Measurements from ENCODE around the gene CEBPA.
A peak's percentile ranks its signal among the peaks of the same experiment; 100 is the strongest.

CEBPA gene

DNA sequence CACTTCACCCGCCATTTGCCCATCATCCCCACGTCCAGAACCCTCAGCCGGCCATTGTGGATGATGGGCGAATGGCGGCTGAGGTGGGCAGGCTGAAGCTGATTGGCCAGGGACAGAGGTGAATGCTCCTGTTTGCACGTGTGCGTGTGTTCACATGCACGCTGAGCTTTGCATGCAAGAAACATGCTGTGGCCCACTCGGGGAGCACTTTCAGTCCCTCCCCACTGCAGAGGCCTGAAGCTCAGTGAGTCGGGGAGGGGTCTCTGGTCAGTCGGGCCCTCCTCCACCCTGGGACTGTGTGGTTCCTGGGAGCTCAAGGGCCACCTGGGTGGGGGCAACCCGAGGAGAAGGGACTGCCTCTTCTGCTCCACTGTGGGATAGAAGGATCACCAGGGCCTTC lies 24.9 kb downstream of the CEBPA start:
- Histone ChIP-seq H3K4me3 (replicated peaks; ENCODE audit: insufficient read depth, low read length) (no peak overlapping the region), H3K27ac (replicated peaks) (peak overlapping the region; percentile 81), H3K27me3 (ENCODE audit: insufficient read depth, poor library complexity, severe bottlenecking) (no peaks in the 10 kb centered on the region)
- TF ChIP-seq GABPA (IDR thresholded peaks at IDR 0.05; ENCODE audit: low read depth) = no peak
- TF ChIP-seq, protein P1, sequence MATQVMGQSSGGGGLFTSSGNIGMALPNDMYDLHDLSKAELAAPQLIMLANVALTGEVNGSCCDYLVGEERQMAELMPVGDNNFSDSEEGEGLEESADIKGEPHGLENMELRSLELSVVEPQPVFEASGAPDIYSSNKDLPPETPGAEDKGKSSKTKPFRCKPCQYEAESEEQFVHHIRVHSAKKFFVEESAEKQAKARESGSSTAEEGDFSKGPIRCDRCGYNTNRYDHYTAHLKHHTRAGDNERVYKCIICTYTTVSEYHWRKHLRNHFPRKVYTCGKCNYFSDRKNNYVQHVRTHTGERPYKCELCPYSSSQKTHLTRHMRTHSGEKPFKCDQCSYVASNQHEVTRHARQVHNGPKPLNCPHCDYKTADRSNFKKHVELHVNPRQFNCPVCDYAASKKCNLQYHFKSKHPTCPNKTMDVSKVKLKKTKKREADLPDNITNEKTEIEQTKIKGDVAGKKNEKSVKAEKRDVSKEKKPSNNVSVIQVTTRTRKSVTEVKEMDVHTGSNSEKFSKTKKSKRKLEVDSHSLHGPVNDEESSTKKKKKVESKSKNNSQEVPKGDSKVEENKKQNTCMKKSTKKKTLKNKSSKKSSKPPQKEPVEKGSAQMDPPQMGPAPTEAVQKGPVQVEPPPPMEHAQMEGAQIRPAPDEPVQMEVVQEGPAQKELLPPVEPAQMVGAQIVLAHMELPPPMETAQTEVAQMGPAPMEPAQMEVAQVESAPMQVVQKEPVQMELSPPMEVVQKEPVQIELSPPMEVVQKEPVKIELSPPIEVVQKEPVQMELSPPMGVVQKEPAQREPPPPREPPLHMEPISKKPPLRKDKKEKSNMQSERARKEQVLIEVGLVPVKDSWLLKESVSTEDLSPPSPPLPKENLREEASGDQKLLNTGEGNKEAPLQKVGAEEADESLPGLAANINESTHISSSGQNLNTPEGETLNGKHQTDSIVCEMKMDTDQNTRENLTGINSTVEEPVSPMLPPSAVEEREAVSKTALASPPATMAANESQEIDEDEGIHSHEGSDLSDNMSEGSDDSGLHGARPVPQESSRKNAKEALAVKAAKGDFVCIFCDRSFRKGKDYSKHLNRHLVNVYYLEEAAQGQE (IDR thresholded peaks at IDR 0.05; ENCODE audit: insufficient replicate concordance, low read depth) = no peak
- DNase-seq (ENCODE audit: low read depth in 1 of 2, low spot score in 1 of 2) = no peak

DNA sequence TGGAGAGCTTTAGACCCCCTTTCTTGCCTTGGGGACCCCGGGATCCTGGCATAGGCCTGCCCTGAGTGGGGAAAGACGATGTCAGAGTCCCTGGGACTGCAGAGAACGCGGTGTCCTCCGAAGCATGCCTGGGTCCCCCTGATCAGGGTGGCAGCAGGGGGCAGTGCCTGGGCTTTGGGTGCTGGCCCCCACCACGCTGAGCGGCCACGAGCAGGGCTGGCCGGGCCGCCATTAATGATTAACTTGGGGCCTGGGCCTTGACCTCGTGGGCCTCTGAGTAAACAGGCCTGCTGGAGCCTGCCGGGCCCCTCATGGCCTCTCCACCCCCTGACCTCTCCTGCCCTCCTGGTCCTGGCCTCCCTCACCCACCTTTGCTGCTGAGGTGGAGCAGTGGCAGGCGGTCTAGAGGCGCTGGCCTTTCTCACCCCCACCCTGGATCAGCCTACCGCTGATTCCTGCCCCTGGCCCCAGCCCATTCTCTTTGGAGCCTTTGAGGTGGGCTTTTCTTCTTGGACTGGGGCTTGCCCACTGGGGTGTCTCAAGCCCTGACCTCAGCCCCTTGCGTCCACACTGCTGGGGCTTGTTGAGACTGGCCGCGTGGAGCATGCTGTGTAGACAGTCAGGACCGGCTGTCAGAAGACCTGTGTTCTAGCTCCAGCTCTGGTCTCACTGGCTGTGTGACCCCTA lies 26.3 kb downstream of the CEBPA start:
- no peak for TF ChIP-seq GABPA (IDR thresholded peaks at IDR 0.05; ENCODE audit: low read depth)
- TF ChIP-seq, protein P1 (IDR thresholded peaks at IDR 0.05; ENCODE audit: insufficient replicate concordance, low read depth) = no peak
- TF ChIP-seq SPI1 (IDR thresholded peaks at IDR 0.05; ENCODE audit: borderline replicate concordance, low read depth) = no peak
- TF ChIP-seq, protein P2, sequence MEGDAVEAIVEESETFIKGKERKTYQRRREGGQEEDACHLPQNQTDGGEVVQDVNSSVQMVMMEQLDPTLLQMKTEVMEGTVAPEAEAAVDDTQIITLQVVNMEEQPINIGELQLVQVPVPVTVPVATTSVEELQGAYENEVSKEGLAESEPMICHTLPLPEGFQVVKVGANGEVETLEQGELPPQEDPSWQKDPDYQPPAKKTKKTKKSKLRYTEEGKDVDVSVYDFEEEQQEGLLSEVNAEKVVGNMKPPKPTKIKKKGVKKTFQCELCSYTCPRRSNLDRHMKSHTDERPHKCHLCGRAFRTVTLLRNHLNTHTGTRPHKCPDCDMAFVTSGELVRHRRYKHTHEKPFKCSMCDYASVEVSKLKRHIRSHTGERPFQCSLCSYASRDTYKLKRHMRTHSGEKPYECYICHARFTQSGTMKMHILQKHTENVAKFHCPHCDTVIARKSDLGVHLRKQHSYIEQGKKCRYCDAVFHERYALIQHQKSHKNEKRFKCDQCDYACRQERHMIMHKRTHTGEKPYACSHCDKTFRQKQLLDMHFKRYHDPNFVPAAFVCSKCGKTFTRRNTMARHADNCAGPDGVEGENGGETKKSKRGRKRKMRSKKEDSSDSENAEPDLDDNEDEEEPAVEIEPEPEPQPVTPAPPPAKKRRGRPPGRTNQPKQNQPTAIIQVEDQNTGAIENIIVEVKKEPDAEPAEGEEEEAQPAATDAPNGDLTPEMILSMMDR (IDR thresholded peaks at IDR 0.05; ENCODE audit: insufficient read depth, low read length) = no peak
- TF ChIP-seq POLR2AphosphoS5 (IDR thresholded peaks at IDR 0.05; ENCODE audit: low read depth) = no peak
- Histone ChIP-seq H3K27me3 (ENCODE audit: insufficient read depth, poor library complexity, severe bottlenecking) (no peaks in the 10 kb centered on the region), H3K4me3 (replicated peaks; ENCODE audit: insufficient read depth, low read length) (no peak overlapping the region), H3K27ac (replicated peaks) (no peak overlapping the region; the same call in 1 of the 2 replicates)
- DNase-seq (ENCODE audit: low read depth in 1 of 2, low spot score in 1 of 2) = no peak

DNA sequence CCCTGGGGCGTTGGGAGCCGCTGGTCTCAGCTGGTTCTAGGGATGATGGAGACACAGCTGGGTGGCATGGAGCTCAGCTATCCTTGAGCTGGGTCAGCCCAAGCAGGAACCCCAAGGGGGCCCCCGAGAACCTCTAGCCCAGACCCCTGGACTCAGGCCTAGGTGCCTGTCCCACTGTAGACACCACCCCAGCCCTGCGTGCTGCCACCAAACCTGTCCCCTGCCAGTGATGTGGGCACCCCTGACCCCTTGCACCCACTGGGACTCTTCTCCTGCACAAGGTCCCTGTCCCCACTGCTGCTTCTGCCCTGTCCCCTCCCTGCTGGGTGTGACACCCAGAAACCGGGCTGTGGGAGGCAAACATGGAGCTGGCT lies 26.8 kb downstream of the CEBPA start:
- DNase-seq (ENCODE audit: low read depth in 1 of 2, low spot score in 1 of 2) = no peak
- TF ChIP-seq, protein P2 (IDR thresholded peaks at IDR 0.05; ENCODE audit: insufficient read depth, low read length) = no peak
- TF ChIP-seq, protein P1 (IDR thresholded peaks at IDR 0.05; ENCODE audit: insufficient replicate concordance, low read depth) = no peak
- TF ChIP-seq GABPA (IDR thresholded peaks at IDR 0.05; ENCODE audit: low read depth) (no peak), SPI1 (IDR thresholded peaks at IDR 0.05; ENCODE audit: borderline replicate concordance, low read depth) (no peak), POLR2AphosphoS5 (IDR thresholded peaks at IDR 0.05; ENCODE audit: low read depth) (no peak)
- Histone ChIP-seq H3K4me3 (replicated peaks; ENCODE audit: insufficient read depth, low read length) (no peak overlapping the region), H3K27ac (replicated peaks) (no peak overlapping the region; the same call in none of the 2 replicates), H3K27me3 (ENCODE audit: insufficient read depth, poor library complexity, severe bottlenecking) (no peaks in the 10 kb centered on the region)

Measured in HL-60 (cell line).